Measurements from ENCODE around the gene TMEM235.

TMEM235 gene

DNA sequence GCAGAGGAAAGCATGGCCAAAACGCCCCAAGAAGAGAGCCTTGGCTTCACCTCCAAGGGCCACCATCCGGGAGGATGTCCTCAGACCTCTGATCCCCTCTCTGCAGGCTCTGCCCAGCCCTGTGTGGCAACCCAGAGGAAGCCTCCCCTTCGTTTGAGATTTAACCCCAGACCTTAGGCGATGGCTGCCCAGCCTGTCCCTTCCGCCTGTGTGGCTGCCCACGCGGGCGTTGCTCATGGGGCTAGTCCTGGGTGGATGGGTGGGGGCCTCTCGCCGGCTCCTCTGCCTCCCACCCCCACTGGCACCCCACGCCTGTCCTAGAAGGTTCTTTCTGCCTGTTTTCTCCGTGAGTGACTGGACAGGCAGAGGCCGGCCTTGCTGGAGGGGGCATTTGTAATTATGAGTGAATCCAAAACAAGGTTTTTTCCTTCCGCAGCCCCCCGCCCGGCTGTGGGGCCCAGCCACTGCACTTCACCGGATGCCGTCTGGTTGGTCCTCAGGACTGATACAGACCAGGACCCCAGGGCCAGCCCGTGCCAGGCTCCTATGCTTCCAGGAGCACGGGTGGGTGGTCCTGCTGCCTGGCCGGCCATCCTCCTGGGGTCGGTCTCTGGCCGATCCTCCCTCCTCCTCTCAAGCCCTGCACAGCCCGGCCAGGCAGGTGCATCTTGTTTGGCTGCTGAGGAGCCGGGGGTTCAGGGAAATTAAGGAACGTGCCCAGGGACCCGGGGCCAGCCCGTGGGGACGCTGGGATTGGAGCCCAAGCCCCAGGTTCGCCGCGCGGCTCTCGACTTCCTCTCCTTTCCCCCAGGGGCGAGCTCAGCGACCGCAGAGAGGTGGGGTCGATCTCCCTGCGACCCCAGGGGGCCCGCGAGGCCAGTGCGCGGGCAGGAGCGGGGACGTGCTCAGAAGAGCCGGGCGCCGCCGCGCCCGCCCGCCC lies at the start of gene TMEM235:
TSS of gene TMEM235 (plus strand) at position 636 of the 940 bp plus-strand sequence. CDS start 393 bp downstream, outside the sequence.
- DNase-seq, result peak in 1 of 2 donors; percentile 46

DNA sequence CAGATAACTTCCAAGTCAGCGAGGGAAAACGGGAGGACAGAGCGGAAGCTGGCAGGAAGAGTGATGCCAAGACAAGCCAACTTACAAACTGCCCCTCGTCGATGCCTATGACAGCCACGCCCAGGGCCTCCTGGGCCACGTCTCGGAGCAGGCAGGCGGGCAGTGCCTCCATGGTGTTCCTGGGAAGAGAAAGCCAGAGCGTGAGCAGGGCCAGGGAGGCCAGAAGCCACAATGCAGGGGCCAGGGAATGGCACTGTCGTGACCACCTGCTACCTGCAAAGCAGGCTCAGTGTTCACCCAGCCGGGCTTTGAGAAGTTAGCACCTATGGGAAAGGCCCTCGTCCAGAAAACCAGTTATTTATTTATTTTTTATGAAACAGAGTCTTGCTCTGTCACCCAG lies 48.9 kb upstream of the TMEM235 start:
- no peak for DNase-seq

DNA sequence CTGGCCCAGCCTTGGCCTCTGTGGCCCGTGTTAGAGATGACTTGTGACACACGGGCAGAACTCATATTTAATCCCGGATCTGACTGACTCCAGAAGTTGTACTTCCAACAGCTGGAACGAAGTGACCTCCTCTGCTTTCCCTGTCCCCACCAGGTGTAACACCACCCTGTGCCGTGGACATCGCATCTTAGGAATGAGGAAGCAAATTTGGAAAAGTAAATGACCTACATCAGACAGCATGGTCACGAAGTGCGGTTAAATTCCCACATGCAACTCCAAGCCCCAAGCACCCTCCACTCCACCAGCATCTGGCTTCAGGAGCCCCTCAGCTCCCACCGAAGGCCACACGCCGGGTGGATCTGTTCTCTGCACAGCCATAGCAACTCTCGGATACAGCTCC lies 47.5 kb upstream of the TMEM235 start:
- no peak for DNase-seq

DNA sequence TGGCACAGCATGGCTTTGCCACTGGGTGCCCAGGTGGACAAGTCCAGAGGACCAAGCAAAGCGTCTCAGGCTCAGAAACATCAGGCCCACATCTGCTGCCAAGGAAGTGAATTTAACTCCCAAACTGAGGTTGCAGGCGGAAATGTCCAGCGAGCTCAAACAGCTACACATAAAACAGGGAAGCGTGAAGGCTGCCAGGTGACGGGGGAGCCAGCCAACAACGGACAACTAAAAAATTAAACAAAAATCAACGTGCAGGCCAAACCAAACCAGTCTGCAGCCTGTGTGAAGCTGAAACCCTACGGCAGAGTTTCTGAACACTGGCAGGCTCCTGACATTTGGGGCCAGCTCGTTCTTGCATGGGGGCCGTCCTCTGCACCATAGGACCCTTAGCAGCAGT lies 47.1 kb upstream of the TMEM235 start:
- no peak for DNase-seq

DNA sequence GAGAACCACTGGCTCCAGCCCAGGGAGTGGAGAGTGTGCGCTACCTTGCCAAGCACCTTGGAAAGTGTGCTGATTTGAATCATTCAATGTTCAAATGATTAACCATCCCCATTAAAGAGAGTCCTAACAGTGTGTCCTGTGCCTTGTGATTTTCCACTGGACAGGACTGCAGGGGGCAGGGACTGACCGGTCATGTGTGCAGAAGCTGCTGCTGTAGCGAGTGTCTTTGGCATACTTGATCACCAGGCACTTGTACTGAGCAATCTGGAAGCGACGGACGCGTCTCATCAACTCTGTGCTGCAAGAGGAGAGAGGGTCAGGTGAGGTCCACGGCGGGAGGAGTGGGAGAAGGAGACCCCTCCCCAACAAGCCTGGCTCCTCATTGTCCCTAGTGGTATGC lies 46.6 kb upstream of the TMEM235 start:
- DNase-seq, result no peak

DNA sequence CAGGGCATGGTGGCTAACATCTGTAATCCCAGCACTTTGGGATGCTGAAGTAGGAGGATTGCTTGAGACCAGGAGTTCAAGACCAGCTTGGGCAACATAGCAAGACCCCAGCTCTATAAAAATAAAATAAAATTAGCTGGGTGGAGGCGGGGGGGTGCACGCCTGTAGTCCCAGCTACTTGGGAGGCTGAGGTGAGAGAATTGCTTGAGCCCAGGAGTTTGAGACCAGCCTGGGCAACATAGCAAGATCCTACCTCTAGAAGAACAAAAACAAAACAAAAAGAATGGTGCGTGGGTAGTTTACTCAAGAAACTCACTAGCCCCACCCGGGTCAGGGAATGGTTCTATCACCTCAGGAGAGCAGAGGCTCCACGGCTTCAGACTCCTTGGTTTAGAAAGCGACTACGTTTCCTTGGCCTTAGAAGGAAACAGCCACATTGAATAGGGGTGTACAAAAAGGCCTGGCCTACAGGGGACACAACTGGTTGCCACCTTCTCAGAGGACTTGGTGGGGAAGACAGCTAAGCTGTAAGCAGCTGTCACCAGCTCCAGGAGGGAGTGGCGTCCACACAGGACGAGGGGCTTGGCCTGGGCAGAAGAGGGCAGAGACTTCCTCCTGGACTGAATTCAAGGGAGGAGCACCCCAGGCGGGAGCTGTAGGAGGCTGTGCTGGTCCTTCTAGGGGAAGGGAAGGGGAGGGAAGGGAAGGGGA lies 45.3 kb upstream of the TMEM235 start:
- DNase-seq, result no peak

DNA sequence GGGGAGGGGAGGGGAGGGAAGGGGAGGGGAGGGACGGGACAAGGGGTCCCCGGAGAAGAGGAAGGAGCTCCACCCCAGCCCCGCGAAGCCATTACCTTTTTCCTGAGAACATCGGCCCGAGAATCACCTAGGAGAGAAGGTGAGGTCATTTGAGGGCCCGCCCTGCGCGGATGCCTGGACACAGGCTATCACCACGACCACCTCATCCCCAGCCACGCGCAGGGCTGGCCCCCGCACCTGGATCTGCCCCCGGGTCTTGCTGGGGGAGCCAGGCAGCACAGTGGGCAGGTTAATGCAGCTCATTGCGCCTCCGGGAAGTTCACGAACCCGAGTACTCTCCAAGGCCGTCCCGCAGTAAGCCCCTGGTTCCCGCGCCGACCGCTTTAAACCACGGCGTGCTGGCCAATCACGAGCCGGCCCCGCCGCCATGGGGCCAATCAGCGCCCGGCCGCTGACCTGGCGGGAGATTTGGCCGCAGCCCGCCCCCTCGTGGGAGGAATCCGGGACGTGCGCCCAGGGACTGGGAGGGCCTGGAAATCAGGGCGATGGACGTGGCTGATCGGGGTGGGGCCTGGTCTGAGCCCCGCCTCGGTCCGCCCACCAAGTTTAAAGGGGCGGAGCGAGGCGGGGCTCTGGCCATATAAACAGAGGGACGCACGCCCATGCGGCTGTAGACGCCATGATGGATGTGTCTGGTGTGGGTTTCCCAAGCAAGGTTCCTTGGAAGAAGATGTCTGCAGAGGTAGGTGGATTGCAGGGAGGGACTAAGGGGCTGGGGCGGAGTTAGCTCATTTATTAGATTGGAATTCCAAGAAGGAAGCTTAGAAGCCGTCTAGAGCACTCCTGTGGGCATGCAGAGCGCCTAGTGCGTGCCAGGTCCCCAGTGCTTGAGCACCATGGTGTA lies 44.5 kb upstream of the TMEM235 start, which contains the start of the genes AFMID and TK1:
TSS of gene AFMID (plus strand) at position 671 of the 904 bp plus-strand sequence. CDS start at position 680, 9 bp downstream.
TSS of gene TK1 (minus strand) at position 361 of the 904 bp plus-strand sequence. CDS start at position 303, 58 bp downstream.
- peak; percentile 94 to 95 for DNase-seq

DNA sequence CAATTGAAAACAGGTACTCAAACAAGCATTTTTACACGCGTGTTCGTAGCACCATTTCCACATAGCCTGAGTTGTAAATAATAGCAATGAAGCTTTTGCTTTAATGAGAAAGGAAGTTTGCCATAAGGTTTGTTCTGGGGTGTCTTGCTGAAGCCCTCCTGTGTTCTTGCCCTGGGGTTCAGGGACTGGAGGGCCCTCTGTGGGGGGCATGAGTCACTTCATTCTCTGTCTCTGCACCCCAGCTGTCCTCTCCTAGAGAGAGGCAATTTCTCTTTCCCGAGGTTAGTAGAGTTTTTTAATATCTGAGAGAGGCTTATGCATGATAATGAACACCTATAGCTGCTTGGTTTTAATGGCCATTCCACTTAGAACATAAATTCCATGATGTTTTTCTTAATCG lies 34.7 kb upstream of the TMEM235 start:
- DNase-seq, result no peak

DNA sequence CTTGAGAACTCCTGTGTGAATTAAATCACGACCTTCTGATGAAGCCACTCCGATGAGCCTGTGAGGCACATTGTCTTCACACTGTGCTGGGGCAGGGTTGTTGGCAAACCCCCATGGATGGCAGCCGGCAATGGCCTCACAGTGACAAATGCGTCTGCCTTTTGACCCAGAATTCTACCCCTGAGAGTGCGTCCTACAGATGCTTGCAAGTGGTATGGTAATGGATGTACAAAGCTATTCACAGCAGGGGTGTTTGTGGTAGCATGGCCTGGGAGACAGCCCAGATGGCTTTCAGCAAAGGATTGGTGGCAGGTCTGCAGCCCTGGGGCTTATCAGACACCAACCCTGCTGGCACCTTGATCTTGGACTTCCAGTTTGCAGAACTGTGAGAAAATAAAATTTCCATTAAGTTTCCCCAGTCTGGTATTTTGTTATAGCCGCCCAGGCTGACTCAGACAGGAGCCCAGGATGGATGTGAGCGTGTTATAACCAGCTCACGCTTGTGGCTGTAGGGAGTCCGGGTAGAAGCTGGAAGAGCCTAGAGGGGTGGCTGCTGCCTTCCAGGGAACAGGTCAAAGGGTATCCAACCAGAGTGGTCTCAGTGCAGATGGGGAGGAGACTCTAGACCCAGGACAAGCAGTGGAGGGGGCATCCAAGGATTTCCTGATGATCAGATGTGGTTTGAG lies 34.1 kb upstream of the TMEM235 start:
- DNase-seq, result peak; percentile 19 to 32

DNA sequence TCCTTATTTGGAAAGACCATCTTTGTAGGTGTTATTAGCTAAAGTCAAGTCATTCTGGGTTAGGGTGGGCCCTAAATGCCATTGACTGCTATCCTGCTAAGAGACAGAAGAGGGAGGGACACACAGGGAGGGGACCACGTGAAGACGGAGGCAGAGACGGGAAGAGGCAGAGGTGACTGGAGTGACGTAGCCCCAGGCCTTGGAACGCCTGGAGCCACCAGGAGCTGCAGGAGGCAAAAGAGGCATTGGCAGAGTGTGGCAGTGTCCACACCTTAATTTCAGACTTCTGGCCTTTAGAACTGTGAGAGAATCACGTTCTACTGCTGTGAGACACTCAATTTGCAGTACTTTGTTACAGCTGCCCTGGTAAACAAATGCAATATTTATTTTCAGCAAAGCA lies 31.0 kb upstream of the TMEM235 start:
- DNase-seq, result no peak

DNA sequence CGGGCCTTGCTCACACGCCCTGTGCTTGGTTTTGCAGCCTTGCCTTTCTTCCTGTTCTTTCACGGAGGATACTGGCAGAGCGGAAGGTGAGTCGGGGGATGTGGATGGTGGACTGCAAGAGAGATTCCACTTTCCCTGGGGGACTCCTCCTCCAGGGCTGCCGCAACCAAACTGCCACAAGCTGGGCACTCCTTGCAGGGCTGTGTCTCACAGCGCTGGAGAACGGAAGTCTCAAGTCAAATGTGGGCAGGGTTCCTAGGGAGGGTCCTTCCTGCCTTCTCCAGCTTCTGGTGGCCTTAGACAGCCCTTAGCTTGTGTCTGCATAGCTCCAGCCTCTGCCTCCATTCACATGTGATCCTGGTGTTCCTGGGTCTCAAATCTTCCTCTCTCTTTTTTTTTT lies 28.8 kb upstream of the TMEM235 start:
- DNase-seq, result no peak

DNA sequence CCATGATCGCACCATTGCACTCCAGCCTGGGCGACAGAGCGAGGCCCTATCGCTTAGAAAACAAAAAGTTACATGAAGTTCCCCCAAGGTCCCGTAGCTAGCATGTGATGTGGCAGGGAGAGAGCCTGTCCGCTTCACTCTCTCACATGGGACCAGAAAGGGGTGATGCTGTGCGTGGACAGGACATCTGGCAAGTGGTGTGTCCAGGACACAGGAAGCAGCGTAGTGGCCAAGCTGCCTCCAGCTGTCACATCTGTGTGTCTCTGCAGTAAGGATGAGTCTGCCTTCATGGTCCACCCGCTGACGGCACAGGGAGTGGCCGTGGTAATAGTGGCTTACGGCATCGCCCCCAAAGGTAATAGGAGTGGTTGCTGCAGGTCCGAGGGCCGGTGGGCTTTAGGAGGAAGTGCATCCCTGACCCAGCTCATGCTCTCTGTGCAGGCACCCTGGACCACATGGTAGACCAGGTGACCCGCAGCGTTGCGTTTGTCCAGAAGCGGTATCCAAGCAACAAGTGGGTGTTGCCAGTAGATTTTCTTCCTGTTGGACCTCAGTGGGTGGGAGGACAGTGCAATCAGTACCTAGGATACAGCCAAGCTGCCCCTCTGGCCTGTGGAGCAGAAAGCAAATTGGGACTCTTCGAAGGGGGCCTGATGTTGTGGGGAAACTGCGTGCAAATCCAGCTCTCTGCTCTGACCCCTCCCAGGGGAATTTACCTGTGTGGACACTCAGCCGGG lies 26.9 kb upstream of the TMEM235 start:
- DNase-seq, result no peak

DNA sequence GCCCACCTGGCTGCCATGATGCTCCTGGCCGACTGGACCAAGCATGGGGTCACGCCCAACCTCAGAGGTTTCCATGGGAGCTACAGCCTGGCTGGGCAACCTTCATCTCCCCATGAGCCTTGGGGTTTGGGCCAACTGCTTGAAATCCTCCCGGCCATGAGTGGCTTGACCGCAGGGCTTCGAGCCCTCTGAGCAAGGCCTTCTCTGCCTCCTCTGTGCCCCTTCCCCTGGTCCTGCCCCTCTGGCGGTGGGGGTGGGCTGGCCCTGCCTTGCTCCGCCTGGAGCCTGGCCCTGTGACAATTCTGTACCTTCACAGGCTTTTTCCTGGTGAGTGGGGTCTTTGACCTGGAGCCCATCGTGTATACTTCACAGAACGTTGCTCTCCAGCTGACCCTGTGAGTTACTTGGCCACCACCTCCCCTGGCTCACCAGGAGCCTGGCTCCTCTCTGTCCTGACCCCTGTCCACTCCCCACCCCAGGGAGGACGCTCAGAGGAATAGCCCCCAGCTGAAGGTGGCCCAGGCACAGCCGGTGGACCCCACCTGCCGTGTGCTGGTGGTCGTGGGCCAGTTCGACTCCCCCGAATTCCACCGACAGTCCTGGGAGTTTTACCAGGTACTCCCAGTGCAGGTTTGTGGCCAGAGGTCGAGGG lies 26.2 kb upstream of the TMEM235 start:
- DNase-seq, result no peak

DNA sequence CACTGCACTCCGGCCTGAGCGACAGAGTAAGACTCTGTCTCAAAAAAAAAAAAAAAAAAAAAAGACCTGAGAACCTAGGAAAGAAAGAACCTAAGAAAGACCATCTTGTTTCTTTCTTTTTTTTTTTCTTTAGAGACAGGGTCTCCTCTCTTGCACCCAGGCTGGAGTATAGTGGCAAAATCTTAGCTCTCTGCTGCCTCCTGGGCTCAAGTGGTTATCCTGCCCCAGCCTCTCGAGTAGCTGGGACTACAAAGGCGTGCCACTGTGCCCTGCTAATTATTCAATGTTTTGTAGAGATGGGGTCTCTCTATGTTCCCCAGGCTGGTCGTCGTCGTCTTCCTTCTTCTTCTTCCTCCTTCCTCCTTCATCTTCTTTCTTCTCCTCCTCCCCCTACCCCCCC lies 25.1 kb upstream of the TMEM235 start:
- no peak for DNase-seq

DNA sequence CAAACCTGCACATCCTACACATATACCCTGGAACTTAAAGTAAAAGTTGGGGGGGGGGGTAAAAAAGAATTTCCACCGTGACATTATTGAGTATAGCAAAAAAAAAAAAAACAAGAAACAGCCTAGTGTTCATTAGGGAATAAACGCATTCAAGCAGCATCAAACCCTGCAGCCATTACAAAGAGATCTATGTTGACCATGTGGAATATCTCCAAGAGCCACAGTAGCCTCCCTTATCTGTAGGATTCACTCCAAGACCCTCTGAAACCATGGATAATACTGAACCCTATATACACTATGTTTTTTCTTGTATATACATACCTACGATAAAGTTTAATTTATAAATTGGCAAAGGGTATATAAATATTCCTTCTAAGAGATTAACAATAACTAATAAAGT lies 22.9 kb upstream of the TMEM235 start:
- DNase-seq, result peak in 1 of 2 donors; percentile 28

DNA sequence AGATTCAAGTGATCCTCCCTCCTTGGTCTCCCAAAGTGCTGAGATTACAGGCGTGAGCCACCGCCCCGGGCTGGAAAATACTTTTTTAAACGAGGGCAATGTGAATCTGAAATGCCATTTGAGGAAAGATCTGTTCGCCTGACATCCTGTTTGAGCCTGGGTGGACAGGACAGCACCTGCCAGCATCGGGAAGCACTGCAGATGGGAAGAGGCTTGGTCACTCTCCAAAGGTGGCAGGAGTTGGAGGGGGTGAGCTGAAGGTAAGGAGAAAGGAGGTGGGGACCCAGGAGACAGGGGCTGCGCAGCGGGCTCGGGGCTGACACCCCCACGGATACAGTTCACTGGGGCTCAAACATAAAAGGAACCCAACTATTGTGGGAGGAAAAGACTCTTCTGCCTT lies 21.3 kb upstream of the TMEM235 start:
- no peak for DNase-seq

DNA sequence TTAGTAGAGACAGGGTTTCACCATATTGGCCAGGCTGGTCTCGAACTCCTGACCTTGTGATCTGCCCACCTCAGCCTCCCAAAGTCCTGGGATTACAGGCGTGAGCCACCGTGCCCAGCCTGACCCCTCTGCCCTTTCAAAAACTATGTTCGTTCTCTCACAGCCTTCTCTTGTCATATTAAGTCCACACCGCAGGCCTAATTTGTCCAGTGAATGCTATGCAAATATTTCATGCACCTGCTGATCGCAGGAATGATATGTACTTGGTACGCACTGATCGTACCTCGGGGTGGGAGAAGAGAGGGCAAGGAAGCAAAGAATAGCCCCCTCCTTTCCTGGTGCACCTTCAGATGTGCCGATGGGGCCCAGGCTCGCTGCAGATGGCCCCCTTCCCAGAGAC lies 20.4 kb upstream of the TMEM235 start:
- DNase-seq, result no peak

DNA sequence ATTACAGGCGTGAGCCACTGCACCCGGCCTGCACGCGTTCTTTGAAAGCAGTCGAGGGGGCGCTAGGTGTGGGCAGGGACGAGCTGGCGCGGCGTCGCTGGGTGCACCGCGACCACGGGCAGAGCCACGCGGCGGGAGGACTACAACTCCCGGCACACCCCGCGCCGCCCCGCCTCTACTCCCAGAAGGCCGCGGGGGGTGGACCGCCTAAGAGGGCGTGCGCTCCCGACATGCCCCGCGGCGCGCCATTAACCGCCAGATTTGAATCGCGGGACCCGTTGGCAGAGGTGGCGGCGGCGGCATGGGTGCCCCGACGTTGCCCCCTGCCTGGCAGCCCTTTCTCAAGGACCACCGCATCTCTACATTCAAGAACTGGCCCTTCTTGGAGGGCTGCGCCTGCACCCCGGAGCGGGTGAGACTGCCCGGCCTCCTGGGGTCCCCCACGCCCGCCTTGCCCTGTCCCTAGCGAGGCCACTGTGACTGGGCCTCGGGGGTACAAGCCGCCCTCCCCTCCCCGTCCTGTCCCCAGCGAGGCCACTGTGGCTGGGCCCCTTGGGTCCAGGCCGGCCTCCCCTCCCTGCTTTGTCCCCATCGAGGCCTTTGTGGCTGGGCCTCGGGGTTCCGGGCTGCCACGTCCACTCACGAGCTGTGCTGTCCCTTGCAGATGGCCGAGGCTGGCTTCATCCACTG lies 17.3 kb upstream of the TMEM235 start, which contains the start of gene BIRC5:
TSS of gene BIRC5 (plus strand) at position 238 of the 690 bp plus-strand sequence. CDS start at position 302, 64 bp downstream.
- peak; percentile 79 to 80 for DNase-seq

DNA sequence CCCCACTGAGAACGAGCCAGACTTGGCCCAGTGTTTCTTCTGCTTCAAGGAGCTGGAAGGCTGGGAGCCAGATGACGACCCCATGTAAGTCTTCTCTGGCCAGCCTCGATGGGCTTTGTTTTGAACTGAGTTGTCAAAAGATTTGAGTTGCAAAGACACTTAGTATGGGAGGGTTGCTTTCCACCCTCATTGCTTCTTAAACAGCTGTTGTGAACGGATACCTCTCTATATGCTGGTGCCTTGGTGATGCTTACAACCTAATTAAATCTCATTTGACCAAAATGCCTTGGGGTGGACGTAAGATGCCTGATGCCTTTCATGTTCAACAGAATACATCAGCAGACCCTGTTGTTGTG lies 16.7 kb upstream of the TMEM235 start:
- no peak for DNase-seq

Data from hippocampal formation (tissue), 2 donors.